GF-D8 (cell line): ENCODE results near the gene DMKN.

Experiments
- DNase-seq: peaks from one replicate; lab custom pipeline; 2025; lab: John Stamatoyannopoulos, UW

DMKN gene

DNA sequence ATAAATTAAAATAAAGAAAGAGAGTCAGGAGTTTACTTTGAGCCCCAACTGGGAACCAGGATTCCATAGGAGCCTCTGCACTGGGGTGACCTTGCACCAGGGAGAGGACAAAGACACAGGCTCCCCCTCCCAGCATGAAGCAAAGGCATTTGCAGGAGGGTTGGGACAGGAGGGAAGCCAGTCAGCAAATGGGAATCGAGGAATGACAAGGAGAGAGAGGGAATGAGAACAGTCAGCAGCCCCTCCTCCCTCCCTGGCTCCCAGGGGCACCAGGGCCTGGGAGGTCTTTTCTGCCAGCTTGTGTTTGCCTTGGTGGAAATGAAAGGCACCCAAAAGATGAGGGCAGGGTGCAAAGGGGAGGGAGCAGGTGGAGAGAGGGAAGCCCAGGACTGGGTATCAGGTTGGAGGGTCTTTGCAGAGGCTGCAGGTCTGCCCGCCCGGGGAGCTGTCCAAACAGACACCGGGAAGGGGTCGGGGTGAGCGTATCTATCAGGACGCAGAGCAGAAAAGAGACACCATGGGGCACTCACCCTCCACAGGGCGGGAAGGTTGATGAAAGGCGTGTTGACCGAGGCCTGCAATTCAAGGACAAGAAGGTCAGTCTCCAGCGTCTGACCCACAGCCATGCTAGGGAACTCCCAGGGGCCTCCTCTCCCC lies 10.9 kb upstream of the DMKN start:
- DNase-seq = no peak

DNA sequence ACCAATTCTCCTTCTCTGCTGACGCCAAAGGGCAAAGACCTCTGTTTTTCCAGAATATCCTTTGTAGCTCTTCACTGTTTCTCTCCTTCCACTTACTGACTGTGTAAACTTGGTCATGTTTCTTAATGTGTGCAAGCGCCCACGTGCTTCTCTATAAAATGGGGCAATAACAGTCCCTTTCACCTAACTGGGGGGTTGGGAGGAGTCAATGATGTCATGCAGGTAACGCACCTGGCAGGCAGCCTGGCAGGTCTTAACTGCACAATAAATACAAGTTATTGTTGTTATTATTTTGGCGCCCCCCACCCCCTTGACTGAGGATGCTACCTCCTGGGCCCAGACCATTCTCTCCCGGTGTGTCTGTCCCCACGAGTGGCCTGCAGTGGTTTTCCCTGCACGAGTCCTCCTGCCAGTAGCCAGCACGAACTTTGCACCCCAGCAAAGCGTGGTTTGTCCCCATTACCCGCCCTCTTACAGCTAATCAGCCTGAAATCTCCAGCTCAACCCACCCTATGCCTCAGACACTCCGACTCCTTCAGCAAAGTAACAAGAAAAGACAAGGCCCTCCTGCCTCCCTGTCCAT lies 9.4 kb upstream of the DMKN start:
- DNase-seq = no peak

- DNase-seq = no peak
Observed at GRCh38 chr19:35521124-35521743, 7.8 kb upstream of the DMKN start.

DNA sequence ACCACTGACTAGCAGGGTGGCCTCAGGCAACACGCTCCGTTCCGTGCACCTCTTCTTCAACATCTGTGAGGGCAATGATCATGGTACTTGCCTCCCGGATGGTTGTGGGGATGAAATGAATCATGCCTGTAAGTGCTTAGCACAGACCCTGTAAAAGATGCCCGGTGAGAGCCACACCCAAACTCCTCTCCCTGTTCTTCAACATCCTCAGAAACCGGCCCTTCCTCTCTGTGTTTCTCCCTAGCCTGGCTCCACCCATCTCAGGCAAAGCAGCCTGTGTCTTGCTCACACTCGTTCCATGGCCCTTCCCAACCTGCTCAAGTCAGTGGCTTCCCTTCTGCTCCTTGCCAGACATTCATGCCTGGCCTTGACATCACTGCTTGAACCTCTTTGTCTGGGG lies 5.8 kb upstream of the DMKN start:
- DNase-seq = no peak

DNA sequence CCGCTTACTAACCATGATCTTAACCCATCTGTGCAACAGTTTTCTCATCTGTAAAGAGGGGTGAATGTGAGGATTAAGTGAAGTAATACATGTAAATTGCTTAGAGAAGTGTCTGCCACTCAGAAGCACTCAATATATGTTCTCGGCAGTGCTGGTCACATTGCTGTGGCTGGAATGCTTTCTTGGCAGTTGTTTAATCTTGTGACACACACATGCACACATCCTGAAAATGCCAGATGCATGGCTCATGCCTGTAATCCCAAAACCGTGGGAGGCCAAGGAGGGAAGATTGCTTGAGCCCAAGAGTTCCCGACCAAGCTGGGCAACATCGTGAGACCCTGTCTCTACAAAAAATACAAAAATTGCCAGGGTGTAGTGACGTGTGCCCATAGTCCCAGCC lies 4.9 kb upstream of the DMKN start:
- no peak for DNase-seq

DNA sequence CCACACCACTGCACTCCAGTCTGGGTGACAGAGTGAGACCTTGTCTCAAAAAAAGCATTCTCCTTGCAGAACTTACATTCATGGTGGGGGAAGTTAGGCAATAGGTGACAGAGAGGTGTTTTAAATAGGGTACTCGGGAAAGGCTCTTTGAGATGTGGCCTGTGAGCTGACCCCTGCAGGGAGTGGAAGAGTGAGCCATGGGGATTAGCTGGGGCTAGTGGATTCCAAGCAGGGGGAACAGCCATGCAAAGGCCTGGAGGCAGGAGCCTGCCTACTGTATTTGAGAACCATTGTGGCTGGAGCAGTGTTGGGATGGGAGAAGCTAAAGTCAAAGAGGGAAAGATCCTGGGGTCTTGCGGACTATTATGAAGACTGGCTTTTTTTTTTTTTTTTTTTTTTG lies 3.9 kb upstream of the DMKN start:
- DNase-seq = no peak

- DNase-seq = no peak
Observed at GRCh38 chr19:35516310-35516709, 2.9 kb upstream of the DMKN start.

GRCh38 chr19:35514282-35514809 lies 897 bp upstream of the DMKN start:
- no peak for DNase-seq

- no peak for DNase-seq
Observed at GRCh38 chr19:35512831-35513627, 420 bp downstream of the DMKN start.

DNA sequence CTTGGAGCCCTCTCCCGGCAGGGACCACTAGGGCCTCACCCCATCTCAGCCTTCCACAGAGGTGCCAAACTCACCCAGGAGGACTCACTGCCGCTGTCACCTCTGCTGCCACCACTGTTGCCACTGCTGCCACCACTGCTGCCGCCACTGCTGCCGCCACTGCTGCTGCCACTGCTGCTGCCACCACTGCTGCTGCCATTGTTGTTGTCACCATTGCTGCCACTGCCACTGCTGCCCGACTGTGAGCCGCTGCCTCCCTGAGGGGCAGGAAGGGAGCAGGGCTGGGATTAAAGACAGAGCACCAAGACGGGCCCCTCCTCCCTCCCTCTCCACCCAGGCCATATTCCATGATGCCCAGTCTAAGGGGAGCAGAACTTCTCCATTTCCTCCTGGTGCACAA lies 2.1 kb downstream of the DMKN start:
- DNase-seq = no peak

DNA sequence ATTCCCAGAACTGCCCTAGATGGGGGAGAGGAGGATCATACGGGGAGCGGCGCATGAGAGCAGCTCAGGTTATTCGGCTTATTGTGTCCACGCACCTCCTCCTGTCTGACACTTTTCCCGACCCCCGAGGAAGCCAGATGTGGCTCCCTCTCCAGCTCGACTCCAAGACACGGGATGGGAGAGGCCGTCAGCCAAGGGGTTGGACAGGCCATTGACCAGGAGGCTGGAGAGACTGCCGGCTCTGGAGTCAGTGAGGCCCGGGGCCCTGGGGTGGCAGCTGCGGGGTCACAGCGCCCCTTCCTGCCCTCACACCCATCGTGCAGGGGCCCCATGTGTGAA lies 2.9 kb downstream of the DMKN start:
- no peak for DNase-seq

GRCh38 chr19:35509861-35510625 lies 3.4 kb downstream of the DMKN start:
- no peak for DNase-seq

DNA sequence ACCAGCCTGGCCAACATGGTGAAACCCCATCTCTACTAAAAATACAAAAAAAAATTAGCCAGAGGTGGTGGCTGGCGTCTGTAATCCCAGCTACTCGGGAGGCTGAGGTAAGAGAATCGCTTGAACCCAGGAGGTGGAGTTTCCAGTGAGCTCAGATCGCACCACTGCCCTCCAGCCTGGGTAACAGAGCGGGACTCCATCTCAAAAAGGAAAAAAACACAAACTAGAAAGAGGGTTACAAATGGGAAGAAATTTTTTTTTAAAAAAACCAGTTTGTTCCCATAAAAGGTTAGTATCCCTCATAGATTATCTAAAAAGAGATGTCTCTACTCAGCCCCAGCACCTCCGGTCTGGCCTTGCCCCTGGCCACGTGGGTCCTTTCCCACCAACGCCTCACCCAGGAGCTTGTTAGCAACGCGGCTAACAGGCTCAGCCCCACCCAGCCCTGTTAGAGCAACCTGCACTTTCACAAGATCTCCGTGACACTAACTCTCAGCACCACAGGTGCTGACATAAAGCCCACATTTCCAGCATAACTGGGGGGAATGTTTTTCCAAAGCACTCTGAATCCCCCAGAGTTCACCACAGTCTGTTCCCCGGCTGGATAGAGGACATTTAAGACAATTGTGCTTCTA lies 4.3 kb downstream of the DMKN start:
- DNase-seq = no peak

GRCh38 chr19:35508129-35508528 lies 5.3 kb downstream of the DMKN start:
- DNase-seq = no peak

- no peak for DNase-seq
Observed at GRCh38 chr19:35507561-35507960, 5.9 kb downstream of the DMKN start.

DNA sequence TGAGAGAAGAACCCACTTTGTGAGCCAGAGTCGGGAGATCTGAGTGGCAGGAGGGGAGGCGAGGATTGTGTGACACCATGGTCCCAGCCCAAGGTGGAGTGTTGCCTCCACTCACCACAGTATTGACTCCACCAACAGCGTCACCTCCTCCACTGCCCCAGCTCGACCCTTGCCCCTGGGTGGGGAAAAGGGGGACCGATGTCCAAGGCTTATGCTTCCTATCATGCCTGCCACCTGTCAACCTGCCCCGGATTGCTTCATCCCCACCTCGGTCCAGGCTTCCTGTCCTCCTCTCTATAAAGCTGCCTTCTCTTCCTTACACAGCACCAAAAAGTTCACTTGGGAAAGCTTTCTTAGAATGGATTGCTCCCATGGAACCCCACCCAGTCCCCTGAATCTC lies 7.4 kb downstream of the DMKN start:
- DNase-seq = no peak

GRCh38 chr19:35502751-35503150 lies 10.7 kb downstream of the DMKN start:
- no peak for DNase-seq

GRCh38 chr19:35501684-35502083 lies 11.8 kb downstream of the DMKN start:
- DNase-seq = no peak

- no peak for DNase-seq
Observed at GRCh38 chr19:35500611-35501010, 12.8 kb downstream of the DMKN start.

GRCh38 chr19:35498984-35499527 lies 14.4 kb downstream of the DMKN start:
- no peak for DNase-seq

DNA sequence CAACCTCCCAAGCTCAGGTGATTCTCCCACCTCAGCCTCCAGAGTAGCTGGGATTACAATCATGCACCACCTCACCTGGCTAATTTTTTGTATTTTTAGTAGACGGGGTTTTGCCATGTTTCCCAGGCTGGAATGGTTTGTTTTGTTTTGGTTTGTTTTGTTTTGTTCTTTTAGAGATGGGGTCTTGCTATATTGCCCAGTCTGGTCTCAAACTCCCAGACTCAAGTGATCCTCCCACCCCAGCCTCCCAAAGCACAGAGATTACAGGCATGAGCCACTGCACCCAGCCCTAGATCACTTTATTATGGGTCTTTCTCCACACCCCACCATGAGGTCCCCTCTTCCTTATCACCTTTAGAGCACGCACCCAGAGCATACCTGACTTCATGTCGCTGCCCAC lies 15.2 kb downstream of the DMKN start:
- no peak for DNase-seq
